HEK293T (cell line): Measurements from ENCODE around the gene DUSP14.
"Not testable (repeated sequence)": the region's sequence is repeated elsewhere in the genome, so short reads cannot be mapped to it uniquely, and the experiment has no call there.

Experiments
- CTCF ChIA-PET: fragments of 350-600 bp; formaldehyde crosslinking; extraction: SDS; loops from one replicate; lab custom pipeline; 2021; ENCODE audit warnings: antibody characterized with exemption, inconsistent platforms; lab: Yijun Ruan, JAX
- POLR2A ChIA-PET: fragments of 350-600 bp; formaldehyde crosslinking; extraction: SDS; loops from one replicate; lab custom pipeline; 2020; ENCODE audit warnings: antibody characterized with exemption, inconsistent platforms; lab: Yijun Ruan, JAX
- DNase-seq: peaks from one replicate; pipeline ENCODE4 v3.0.0; 2012; ENCODE audit warnings: mixed read lengths; ENCODE audit errors: extremely low spot score
- ARNT ChIP-seq: fragments of 450-650 bp; IDR thresholded peaks from 2 replicates; pipeline ENCODE4 v1.6.1; 2017; ENCODE audit warnings: mild to moderate bottlenecking
- BHLHE40 ChIP-seq: fragments of 450-650 bp; IDR thresholded peaks from 2 replicates; pipeline ENCODE4 v1.6.1; 2016; ENCODE audit warnings: mild to moderate bottlenecking, moderate library complexity, borderline replicate concordance
- CTBP1 ChIP-seq: fragments of 450-650 bp; IDR thresholded peaks from 2 replicates; pipeline ENCODE4 v1.6.1; 2016; ENCODE audit warnings: borderline replicate concordance
- ELF4 ChIP-seq: fragments of 450-650 bp; IDR thresholded peaks from 2 replicates; pipeline ENCODE4 v1.6.1; 2017; ENCODE audit warnings: antibody characterized with exemption
- FOXA1 ChIP-seq: fragments of 450-650 bp; IDR thresholded peaks from 2 replicates; pipeline ENCODE4 v1.6.1; 2016; ENCODE audit warnings: mild to moderate bottlenecking
- FOXK2 ChIP-seq: fragments of 450-650 bp; IDR thresholded peaks from 2 replicates; pipeline ENCODE4 v1.6.1; 2016; ENCODE audit warnings: mild to moderate bottlenecking
- FOXM1 ChIP-seq: fragments of 450-650 bp; IDR thresholded peaks from 2 replicates; pipeline ENCODE4 v1.6.1; 2017; ENCODE audit warnings: mild to moderate bottlenecking, borderline replicate concordance
- HDGF ChIP-seq: fragments of 450-650 bp; IDR thresholded peaks from 2 replicates; pipeline ENCODE4 v1.6.1; 2017; ENCODE audit warnings: antibody characterized with exemption, borderline replicate concordance
- L3MBTL2 ChIP-seq: fragments of 450-650 bp; conservative IDR thresholded peaks from 2 replicates; pipeline ENCODE4 v1.6.1; 2016; ENCODE audit warnings: mild to moderate bottlenecking
- LEF1 ChIP-seq: fragments of 450-650 bp; IDR thresholded peaks from 2 replicates; pipeline ENCODE4 v1.6.1; 2017; ENCODE audit warnings: mild to moderate bottlenecking, borderline replicate concordance
- NFRKB ChIP-seq: fragments of 450-650 bp; IDR thresholded peaks from 2 replicates; pipeline ENCODE4 v1.6.1; 2016; ENCODE audit warnings: mild to moderate bottlenecking, moderate library complexity
- PKNOX1 ChIP-seq: fragments of 450-650 bp; IDR thresholded peaks from 2 replicates; pipeline ENCODE4 v1.6.1; 2016
- SP1 ChIP-seq: fragments of 450-650 bp; IDR thresholded peaks from 2 replicates; pipeline ENCODE4 v1.6.1; 2017
- SUZ12 ChIP-seq: fragments of 450-650 bp; IDR thresholded peaks from 2 replicates; pipeline ENCODE4 v1.6.1; 2016; ENCODE audit warnings: mild to moderate bottlenecking
- TARDBP ChIP-seq: fragments of 450-650 bp; IDR thresholded peaks from 2 replicates; pipeline ENCODE4 v1.6.1; 2016
- ZNF384 ChIP-seq: fragments of 450-650 bp; IDR thresholded peaks from 2 replicates; pipeline ENCODE4 v1.6.1; 2016

Gene DUSP14

GRCh38 chr17:37507111-37507510 lies 17.4 kb downstream of the DUSP14 start:
- ChIA-PET POLR2A (interaction anchor here (0.8 kb wide), 1 partner anchor 16 kb away, joined by 3 read pairs; no protein-coding TSS in a partner anchor), CTCF (interaction anchor here (0.7 kb wide), 1 partner anchor 10 kb away, joined by 3 read pairs; no protein-coding TSS in a partner anchor)
- TF ChIP-seq BHLHE40: no peak
- no peak for TF ChIP-seq LEF1
- TF ChIP-seq ELF4: no peak
- TF ChIP-seq FOXA1: no peak
- TF ChIP-seq SP1: no peak
- no peak for TF ChIP-seq PKNOX1
- TF ChIP-seq NFRKB: no peak
- no peak for TF ChIP-seq FOXK2
- TF ChIP-seq FOXM1: no peak
- no peak for TF ChIP-seq ARNT
- no peak for TF ChIP-seq CTBP1
- no peak for TF ChIP-seq L3MBTL2
- no peak for DNase-seq

GRCh38 chr17:37510056-37510455 lies 20.4 kb downstream of the DUSP14 start:
- ChIA-PET POLR2A (no interaction called here), CTCF (no interaction called here)
- TF ChIP-seq ARNT (no peak), SP1 (no peak), HDGF (no peak), LEF1 (no peak), FOXK2 (no peak), L3MBTL2 (no peak), SUZ12 (no peak), CTBP1 (no peak), ZNF384 (no peak), TARDBP (no peak), PKNOX1 (no peak), FOXA1 (no peak), NFRKB (no peak), ELF4 (no peak), BHLHE40 (no peak), FOXM1 (no peak)
- no peak for DNase-seq

- CTCF ChIA-PET: interaction anchor here (0.6 kb wide), 1 partner anchor 159 kb away, joined by 3 read pairs; no protein-coding TSS in a partner anchor
- POLR2A ChIA-PET, DNase-seq: not testable (repeated sequence)
Observed at GRCh38 chr17:37511642-37512041, 22.0 kb downstream of the DUSP14 start.

- ChIA-PET CTCF (no interaction called here), POLR2A (no interaction called here)
- DNase-seq: no peak
- no peak for TF ChIP-seq SUZ12
- TF ChIP-seq BHLHE40: no peak
Observed at GRCh38 chr17:37512442-37513068, 22.9 kb downstream of the DUSP14 start.

GRCh38 chr17:37513711-37514110 lies 24.0 kb downstream of the DUSP14 start:
- no peak for DNase-seq
- CTCF ChIA-PET: no interaction called here
- TF ChIP-seq FOXA1: no peak
- no peak for TF ChIP-seq FOXK2
- no peak for TF ChIP-seq PKNOX1
- TF ChIP-seq HDGF: no peak
- TF ChIP-seq SUZ12: no peak
- no peak for TF ChIP-seq CTBP1
- no peak for TF ChIP-seq TARDBP
- POLR2A ChIA-PET: no interaction called here

GRCh38 chr17:37516127-37516571 lies 26.5 kb downstream of the DUSP14 start:
- ChIA-PET CTCF (no interaction called here), POLR2A (no interaction called here)
- DNase-seq: no peak
- no peak for TF ChIP-seq FOXM1
- TF ChIP-seq L3MBTL2: no peak
- no peak for TF ChIP-seq ELF4
- TF ChIP-seq FOXK2: no peak
- TF ChIP-seq LEF1: no peak
- no peak for TF ChIP-seq TARDBP
- TF ChIP-seq PKNOX1: no peak
- TF ChIP-seq FOXA1: no peak
- no peak for TF ChIP-seq ZNF384
- TF ChIP-seq CTBP1: no peak
- TF ChIP-seq NFRKB: no peak
- no peak for TF ChIP-seq SUZ12
- no peak for TF ChIP-seq HDGF
- TF ChIP-seq BHLHE40: no peak
- TF ChIP-seq ARNT: no peak
- no peak for TF ChIP-seq SP1
